ENCODE results near the gene SUN1. TPM values are rescaled to one million over a fixed set of nuclear protein-coding genes. Genes with fewer than 3 reads are reported as not detected.
"Not testable (repeated sequence)": the region's sequence is repeated elsewhere in the genome, so short reads cannot be mapped to it uniquely, and the experiment has no call there.

The SUN1 gene
- total and polyA plus RNA-seq, 2 of the 8 experiments (the other 6 are each of a cell fraction or from before 2014, with no cell fraction given): 108 to 158 TPM

GRCh38 chr7:908591-909357 is 76.5 kb downstream of the SUN1 start:
- H3K9me3 ChIP-seq (ENCODE audit: insufficient read depth in 2 of 2, low read depth in 1 of 2, low read length in 1 of 2); H3K4ac ChIP-seq (replicated peaks; ENCODE audit: insufficient read length, low read depth, low read length); H3K36me3 ChIP-seq (ENCODE audit: control insufficient read depth in 2 of 4, insufficient read depth in 4 of 4, low read length in 3 of 4); H3K18ac ChIP-seq (ENCODE audit: extremely low read depth, low read length); H4K20me1 ChIP-seq (replicated peaks in 1 of 2; ENCODE audit: control insufficient read depth in 1 of 2, insufficient read depth in 2 of 2, low read length in 2 of 2); H2AK5ac ChIP-seq (ENCODE audit: low read depth, low read length); FAIRE-seq; H2AFZ ChIP-seq (ENCODE audit: low read length); H3K14ac ChIP-seq (ENCODE audit: insufficient read length); H3K79me2 ChIP-seq (ENCODE audit: control insufficient read depth in 1 of 2, insufficient read depth in 2 of 2, low read length in 2 of 2); H3K23me2 ChIP-seq (ENCODE audit: low read depth, low read length); H3K9ac ChIP-seq (replicated peaks in 1 of 4; ENCODE audit: extremely low read depth in 1 of 4, low read depth in 3 of 4, low read length in 3 of 4); H2BK15ac ChIP-seq (ENCODE audit: low read length); H3K56ac ChIP-seq (replicated peaks; ENCODE audit: insufficient read length, low read depth, low read length); H3K27ac ChIP-seq (ENCODE audit: low read depth, low read length); H3K79me1 ChIP-seq (ENCODE audit: low read depth, low read length); H2BK5ac ChIP-seq (ENCODE audit: low read depth, low read length); H3K23ac ChIP-seq (ENCODE audit: insufficient read length); H2BK120ac ChIP-seq (replicated peaks; ENCODE audit: low read depth, low read length); H4K5ac ChIP-seq (ENCODE audit: insufficient read length, low read depth, low read length): not testable (repeated sequence)
- peak overlapping the region; percentile 68; the same call in 1 of the 2 replicates for H4K8ac ChIP-seq (ENCODE audit: extremely low read depth, insufficient read depth, low read length)
- peak overlapping the region; percentile 90; the same call in 1 of the 2 replicates for H2BK20ac ChIP-seq (ENCODE audit: low read length)
- peak overlapping the region in 3 of 4 experiments; percentile 24 to 49 (median 26); a peak in 4 of 8 replicates for H3K4me3 ChIP-seq (ENCODE audit: extremely low read depth in 1 of 4, insufficient read depth in 2 of 4, low read depth in 3 of 4, low read length in 4 of 4)
- H3K27me3 ChIP-seq (replicated peaks in 1 of 4; ENCODE audit: control insufficient read depth in 3 of 4, extremely low read depth in 1 of 4, insufficient read depth in 3 of 4, low read length in 3 of 4): peaks cover 0 to 12% (median 9%) of the 10 kb centered on the region in 4 experiments; a peak in 4 of 7 replicates
- peak in 1 of 2 experiments; percentile 92 for DNase-seq (ENCODE audit: low read depth in 1 of 2, low spot score in 2 of 2)
- CTCF ChIA-PET (ENCODE audit: partially characterized antibody): interaction anchor here (0.6 to 6.3 kb wide), 14 partner anchors 9 to 390 kb away, joined by 3 to 36 read pairs (median 3); no protein-coding TSS in a partner anchor
- TF ChIP-seq RAD21 (IDR thresholded peaks at IDR 0.05 in 1 of 2, conservative IDR thresholded peaks at IDR 0.05 in 1 of 2; ENCODE audit: low read depth in 2 of 2, low read length in 2 of 2) (peak; percentile 81 to 88), HDAC2 (IDR thresholded peaks at IDR 0.05; ENCODE audit: borderline replicate concordance in 1 of 2, low read depth in 2 of 2, low read length in 2 of 2) (0 out of 4 replicates have a peak, but pooled peaks of 1 of the 2 experiments have one; percentile 11), GABPA (IDR thresholded peaks at IDR 0.05; ENCODE audit: borderline replicate concordance, insufficient read depth, low read length) (peak; percentile 63; the same call in 1 of the 2 replicates), MAX (IDR thresholded peaks at IDR 0.05) (peak; percentile 60), KDM4A (IDR thresholded peaks at IDR 0.05; ENCODE audit: low read depth, low read length, severe bottlenecking) (peak; percentile 39)
- TF ChIP-seq, protein P1, sequence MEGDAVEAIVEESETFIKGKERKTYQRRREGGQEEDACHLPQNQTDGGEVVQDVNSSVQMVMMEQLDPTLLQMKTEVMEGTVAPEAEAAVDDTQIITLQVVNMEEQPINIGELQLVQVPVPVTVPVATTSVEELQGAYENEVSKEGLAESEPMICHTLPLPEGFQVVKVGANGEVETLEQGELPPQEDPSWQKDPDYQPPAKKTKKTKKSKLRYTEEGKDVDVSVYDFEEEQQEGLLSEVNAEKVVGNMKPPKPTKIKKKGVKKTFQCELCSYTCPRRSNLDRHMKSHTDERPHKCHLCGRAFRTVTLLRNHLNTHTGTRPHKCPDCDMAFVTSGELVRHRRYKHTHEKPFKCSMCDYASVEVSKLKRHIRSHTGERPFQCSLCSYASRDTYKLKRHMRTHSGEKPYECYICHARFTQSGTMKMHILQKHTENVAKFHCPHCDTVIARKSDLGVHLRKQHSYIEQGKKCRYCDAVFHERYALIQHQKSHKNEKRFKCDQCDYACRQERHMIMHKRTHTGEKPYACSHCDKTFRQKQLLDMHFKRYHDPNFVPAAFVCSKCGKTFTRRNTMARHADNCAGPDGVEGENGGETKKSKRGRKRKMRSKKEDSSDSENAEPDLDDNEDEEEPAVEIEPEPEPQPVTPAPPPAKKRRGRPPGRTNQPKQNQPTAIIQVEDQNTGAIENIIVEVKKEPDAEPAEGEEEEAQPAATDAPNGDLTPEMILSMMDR (IDR thresholded peaks at IDR 0.05; ENCODE audit: control extremely low read depth in 1 of 3, insufficient read depth in 1 of 3, low read depth in 1 of 3, low read length in 3 of 3): peak in 2 of 3 experiments; percentile 73 to 81; a peak in 3 of 4 replicates
- peak overlapping the region; percentile 65 for H4K91ac ChIP-seq (replicated peaks; ENCODE audit: insufficient read length, low read length)
- H3K4me2 ChIP-seq (ENCODE audit: insufficient read depth in 1 of 2, low read depth in 2 of 2, low read length in 2 of 2): peak overlapping the region; percentile 4 to 64
- H3K4me1 ChIP-seq (replicated peaks in 1 of 4; ENCODE audit: control insufficient read depth in 3 of 4, insufficient read depth in 4 of 4, low read length in 3 of 4): peaks cover 0 to 12% (median 2%) of the 10 kb centered on the region in 4 experiments; a peak in 3 of 7 replicates
- H2BK12ac ChIP-seq (ENCODE audit: low read depth, low read length): peak overlapping the region; percentile 80; the same call in 1 of the 2 replicates
- WGBS, 2 experiments (ENCODE audit: extremely low coverage in 1 of 2, insufficient coverage in 1 of 2, insufficient read length in 1 of 2, insufficient replicate concordance in 2 of 2, low coverage in 1 of 2, low lambda C conversion rate in 2 of 2, missing lambda C conversion rate in 1 of 2): 33% methylated on average over 47 of the region's 73 CpGs; no CpG with 5 or more reads in 1 of the 2 experiments
- POLR2A ChIA-PET (ENCODE audit: partially characterized antibody): interaction anchor here (0.9 to 1.3 kb wide), 3 partner anchors 13 to 74 kb away, joined by 3 read pairs; no protein-coding TSS in a partner anchor
